HFF-Myc (cell line): ENCODE measurements around the gene KRTAP6-3.

Source experiments
- DNase-seq: peaks from one replicate; pipeline ENCODE4 v3.0.0-alpha.2; 2011; ENCODE audit warnings: low read depth; ENCODE audit errors: extremely low read depth
- H3K4me3 ChIP-seq: replicated peaks from 2 replicates; pipeline ENCODE4 v1.5.1; 2011; ENCODE audit warnings: low read depth, mild to moderate bottlenecking, control low read depth, low read length
- TF ChIP-seq, protein P1 (sequence below): IDR thresholded peaks from 2 replicates; pipeline ENCODE4 v1.5.1; 2012; ENCODE audit warnings: mild to moderate bottlenecking, low read depth, low read length, control low read depth; ENCODE audit errors: missing control alignments

Gene KRTAP6-3

DNA sequence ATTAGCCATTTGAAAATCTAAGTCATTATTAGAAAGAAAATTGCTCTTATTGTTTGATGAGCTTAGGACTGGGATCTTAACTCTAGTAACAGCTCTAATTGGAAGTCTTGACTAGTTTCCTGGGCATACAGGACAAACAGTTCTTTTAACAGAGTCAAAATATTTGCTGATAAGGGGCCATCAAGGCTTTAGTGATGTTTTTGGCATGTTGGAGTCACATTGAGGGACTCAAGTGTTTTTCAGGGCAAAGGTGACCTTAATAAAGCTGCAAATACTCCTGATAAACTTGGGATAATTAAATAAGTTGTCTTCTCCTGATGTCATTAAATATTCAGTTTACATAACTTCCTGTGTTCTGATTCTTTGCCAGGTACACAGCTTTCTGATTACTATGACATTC is 24.6 kb upstream of the KRTAP6-3 start:
- DNase-seq = no peak
- TF ChIP-seq, protein P1, sequence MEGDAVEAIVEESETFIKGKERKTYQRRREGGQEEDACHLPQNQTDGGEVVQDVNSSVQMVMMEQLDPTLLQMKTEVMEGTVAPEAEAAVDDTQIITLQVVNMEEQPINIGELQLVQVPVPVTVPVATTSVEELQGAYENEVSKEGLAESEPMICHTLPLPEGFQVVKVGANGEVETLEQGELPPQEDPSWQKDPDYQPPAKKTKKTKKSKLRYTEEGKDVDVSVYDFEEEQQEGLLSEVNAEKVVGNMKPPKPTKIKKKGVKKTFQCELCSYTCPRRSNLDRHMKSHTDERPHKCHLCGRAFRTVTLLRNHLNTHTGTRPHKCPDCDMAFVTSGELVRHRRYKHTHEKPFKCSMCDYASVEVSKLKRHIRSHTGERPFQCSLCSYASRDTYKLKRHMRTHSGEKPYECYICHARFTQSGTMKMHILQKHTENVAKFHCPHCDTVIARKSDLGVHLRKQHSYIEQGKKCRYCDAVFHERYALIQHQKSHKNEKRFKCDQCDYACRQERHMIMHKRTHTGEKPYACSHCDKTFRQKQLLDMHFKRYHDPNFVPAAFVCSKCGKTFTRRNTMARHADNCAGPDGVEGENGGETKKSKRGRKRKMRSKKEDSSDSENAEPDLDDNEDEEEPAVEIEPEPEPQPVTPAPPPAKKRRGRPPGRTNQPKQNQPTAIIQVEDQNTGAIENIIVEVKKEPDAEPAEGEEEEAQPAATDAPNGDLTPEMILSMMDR = no peak

GRCh38 chr21:30577766-30578165 is 14.5 kb upstream of the KRTAP6-3 start:
- no peak overlapping the region for H3K4me3 ChIP-seq
- no peak for DNase-seq
- TF ChIP-seq, protein P1 = no peak

More for the DNA sequence above, 24.6 kb upstream of the KRTAP6-3 start:
- H3K4me3 ChIP-seq = no peak overlapping the region

- no peak overlapping the region for H3K4me3 ChIP-seq
- TF ChIP-seq, protein P1 = no peak
- DNase-seq = no peak
Measured at GRCh38 chr21:30579346-30579745, 12.9 kb upstream of the KRTAP6-3 start.

GRCh38 chr21:30580132-30580531 is 12.1 kb upstream of the KRTAP6-3 start:
- no peak for DNase-seq
- no peak overlapping the region for H3K4me3 ChIP-seq
- TF ChIP-seq, protein P1 = no peak

- TF ChIP-seq, protein P1 = no peak
- no peak overlapping the region for H3K4me3 ChIP-seq
- DNase-seq = no peak
Measured at GRCh38 chr21:30582870-30583269, 9.4 kb upstream of the KRTAP6-3 start.

- no peak within 1 kb of the TSS for H3K4me3 ChIP-seq
- no peak for DNase-seq
- TF ChIP-seq, protein P1 = no peak
Measured at GRCh38 chr21:30590297-30590696, 1.9 kb upstream of the KRTAP6-3 start, which contains the start of gene KRTAP22-2. KRTAP22-2 (minus strand) TSS chr21:30590397.

DNA sequence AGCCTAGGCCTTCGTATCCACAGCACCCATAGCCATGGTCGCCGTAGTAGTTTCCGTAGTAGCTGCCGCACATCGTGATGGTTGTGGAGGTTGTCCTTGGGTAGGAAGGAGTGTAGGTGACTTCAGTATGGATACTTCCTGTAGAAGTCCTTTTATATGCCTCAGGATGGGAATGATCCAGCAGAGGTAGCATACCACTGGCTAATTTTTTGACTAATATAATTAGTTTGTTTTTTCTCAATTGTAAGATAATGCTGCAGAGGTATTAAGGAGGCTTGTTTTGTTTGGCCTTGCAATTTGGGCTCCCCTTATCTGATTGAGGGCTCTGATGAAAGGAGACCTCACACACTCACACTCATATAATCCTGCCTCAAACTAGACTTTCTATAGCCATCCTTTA is 6.6 kb downstream of the KRTAP6-3 start, which contains the start of gene KRTAP6-2:
Gene KRTAP6-2 (minus strand): TSS at position 101 of the 400 bp plus-strand sequence. CDS start 28 bp downstream, at position 73.
- H3K4me3 ChIP-seq = no peak within 1 kb of the TSS
- no peak for DNase-seq
- TF ChIP-seq, protein P1 = no peak
